GM21825 (cell line): ENCODE data around the gene EFCAB6.

Source experiments
- ATAC-seq: cut with Tn5 transposase; IDR thresholded peaks from one replicate; pipeline ENCODE4 v1.9.1; 2021; ENCODE audit warnings: mild to moderate bottlenecking, moderate library complexity; ENCODE audit not compliant: unreplicated experiment

EFCAB6 gene

DNA sequence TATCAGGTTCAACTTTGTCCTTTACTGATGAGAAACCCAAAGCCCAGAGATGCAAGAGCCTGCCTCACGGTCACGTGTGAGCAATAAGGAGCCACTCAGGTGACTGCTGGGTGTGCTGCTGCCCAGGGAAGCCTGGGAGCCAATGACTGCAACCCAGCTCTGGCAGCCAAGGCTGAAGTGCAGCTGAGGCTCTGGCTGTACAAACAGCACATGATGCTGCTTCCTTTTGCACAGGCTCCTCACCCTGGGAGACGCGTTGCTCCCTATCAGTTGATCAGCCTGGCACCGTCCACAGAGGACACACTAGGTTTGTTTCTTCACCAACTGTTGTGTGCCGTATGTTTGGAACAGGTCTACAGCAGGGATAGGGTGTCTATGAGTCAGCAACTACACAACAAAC is 168.7 kb downstream of the EFCAB6 start:
- no peak for ATAC-seq

DNA sequence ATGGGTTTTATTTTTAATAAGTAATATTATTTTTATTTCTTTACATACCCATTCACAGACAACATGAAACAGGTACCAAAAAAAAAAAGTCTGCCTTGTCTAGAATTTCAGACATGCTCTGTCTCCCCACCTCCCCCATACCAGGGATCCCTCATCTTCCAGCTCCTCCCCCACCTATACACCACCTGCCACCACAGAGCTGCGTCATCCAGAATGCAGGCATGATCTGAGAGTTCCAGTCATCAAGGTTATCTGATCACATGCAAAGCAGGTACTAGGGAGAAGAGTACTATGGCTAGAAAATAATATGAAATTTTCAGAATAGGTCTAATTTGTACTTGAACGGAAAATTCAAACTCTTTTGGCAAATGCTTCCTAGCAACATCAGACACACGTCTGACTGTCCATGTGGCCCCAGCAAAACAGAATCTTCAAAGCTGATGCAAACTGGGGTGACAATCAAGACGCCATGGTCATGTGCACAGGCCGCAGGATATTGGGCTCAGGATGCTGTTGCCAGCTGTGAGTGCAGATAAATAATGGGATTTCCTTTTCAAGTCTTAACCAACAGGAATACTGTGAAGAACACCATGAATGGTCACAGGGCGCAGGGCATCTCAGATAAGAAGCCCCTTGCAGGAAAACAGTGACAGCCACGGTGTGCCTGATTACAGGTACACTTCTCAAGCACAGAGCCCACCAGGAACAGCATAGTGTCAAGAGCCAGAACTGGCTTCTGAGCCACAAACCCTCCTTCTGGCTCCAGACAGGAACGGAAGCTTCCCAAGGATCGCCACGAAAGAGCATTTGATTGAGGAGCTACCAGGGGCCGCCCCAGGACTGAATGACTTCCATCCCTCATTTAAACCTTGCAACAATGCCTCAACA is 169.5 kb downstream of the EFCAB6 start:
- no peak for ATAC-seq

DNA sequence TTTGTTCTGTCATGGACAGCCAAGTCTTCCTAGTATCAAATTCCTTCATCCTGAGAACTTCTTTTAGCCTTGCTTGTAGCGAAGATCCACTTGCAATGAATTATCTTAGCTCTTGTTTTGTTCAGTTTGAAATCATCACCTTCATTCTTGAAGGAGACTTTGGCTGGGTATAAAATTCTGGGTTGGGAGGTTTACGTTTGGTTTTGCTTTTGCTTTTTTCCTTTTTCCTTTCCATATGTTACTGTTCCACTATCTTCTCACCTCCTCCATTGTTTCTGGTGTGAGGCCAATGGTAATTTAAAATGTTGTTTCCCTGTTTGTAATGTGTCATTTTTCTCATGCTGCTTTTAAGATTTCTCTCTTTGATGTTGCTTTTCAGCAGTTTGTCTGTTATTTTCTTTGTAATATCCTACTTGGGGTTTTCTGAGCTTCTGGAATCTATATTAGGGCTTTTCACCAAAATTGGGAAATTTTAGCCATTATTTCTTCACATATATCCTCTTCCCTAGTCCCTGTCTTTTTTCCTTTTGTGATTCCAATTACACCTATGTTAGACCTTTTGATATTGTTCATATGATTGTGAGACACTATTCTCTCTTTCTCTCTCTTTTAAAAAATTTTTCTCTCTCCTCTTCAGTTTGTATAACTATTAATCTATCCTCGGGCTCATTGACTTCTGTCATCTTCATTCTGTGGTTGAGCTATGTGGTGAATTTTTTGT is 172.7 kb downstream of the EFCAB6 start:
- no peak for ATAC-seq

DNA sequence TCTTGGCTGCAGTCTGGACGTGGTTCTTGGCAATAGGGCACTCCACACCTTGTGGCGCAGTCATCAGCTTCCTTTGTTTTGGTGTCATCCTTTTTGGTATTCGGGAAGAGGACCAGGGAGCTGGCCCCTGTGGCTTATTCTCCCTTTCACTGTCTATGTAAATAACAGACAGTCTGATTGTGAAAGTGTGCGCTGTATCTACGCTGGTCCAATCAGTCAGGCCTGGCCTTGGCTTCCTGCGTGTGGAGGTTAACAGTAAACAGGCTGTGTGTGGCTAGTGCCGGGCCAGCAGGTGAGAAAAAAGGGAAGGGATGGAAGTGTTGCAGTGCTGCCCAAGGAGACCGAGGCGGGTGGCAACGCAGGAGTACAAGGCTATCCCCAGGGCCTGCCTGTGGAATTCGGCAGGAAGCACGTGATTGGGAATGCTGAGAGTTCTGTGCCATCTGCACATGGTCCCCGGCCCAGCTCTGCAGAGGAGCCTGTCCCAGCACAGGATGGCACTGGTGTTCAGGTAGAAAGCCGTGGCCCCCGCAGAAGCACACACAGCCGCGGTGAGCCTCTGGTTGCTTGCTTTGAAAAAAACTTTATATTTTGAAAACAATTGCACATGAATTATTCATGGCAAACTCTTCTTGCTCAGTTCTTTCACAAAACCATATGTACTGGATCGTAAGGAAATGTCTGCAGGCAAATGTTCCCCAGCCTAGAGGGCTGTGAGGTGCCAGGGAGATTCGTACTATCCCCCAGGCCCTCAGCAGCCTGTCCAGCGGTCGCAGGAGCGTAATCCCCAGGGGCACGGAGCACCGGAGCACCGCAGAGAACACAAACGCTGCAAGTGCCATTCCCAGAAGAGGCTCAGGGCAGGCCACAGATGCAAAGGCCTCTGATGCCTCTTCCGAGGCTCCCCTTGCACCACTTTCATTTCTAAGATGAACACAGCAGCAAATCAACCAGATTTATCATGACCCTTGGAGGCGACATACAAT is 174.5 kb downstream of the EFCAB6 start:
- ATAC-seq, result no peak

DNA sequence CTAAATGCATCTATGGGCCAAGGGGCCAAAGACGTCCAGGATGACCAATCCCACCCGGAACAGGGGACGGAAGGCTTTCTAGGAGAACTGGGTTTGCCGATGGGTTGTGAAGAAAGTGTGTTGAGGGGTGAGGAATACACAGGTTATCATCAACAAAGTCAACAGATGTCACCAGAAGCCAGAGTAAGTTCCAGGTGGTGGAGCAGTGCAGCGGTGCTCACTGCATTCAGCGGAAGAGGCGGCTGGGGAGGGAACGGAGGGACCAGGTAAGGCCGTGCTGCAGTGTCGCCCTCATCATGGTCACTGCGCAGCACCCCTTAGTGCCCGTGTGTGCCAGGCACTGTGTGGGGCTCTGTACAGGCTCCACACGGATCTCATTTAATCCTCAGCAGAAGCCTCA is 176.0 kb downstream of the EFCAB6 start:
- no peak for ATAC-seq

DNA sequence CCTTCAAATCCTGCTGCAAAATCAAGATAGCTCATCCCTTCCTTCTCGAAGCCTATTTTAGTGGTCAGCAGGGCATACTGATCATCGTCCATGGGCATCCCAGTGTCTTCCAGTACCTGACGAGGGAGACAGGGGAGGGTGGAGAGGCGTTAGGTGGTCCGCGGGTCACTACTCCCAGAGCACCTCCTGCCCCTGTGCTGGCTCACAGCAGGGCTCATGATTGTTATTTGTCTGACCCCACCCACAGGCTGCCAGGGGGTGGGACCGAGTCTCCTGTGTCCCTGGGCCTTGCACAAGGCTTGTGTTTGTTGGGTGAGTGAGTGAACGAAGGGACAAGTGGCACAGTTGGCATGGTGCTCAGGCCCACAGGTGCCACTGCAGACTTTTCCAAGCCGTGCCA is 177.0 kb downstream of the EFCAB6 start:
- ATAC-seq, result no peak

DNA sequence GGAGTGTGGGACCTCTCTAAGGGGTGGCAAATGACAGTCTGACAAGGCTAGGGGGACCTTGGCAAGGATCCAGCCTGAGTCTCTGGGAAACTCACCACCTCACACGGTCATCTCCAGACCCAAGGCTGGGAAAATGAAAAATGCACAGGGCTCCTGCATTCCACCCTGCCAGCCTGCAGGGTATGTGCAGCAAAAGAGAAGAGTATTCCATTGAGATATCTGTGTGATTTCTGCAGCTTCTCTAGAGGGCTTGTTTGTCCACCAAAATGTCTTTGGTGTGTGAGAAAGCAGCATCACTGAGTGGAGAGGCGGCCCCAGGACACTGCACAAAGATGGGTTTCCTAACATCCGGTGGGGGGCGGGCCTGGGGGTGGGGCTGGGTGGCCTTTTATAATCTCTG is 177.8 kb downstream of the EFCAB6 start:
- ATAC-seq, result no peak

DNA sequence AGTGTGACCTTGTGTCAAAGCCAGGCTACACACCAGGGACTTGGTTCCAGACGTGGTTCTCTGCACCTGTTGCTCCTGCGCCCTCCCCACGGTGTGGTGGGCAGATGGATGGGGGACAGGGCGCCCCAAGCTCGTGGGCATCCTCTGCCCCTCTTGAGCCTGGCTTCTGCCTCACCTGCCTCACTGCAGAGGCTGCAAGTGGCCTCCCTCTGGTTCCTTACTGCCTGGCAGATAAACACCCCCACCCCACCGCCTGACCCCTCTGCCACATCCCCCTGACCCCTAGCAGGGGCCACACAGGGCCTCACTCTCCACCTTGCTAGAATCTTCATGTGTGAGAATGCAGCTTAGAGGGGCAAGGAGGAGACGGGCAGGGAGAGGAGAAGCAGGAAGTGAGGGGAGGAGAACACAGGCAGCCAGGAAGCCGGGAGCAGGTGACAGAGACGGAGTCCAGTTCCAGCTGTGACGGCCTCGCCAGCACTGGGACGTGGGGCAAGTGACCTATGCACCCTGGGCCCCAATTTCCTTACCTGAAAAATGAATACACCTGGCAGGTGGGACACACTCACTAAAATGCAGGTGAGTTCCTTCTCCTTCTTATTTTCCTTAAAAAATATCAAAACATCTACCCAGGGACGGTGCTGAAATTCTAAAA is 178.3 kb downstream of the EFCAB6 start:
- no peak for ATAC-seq

DNA sequence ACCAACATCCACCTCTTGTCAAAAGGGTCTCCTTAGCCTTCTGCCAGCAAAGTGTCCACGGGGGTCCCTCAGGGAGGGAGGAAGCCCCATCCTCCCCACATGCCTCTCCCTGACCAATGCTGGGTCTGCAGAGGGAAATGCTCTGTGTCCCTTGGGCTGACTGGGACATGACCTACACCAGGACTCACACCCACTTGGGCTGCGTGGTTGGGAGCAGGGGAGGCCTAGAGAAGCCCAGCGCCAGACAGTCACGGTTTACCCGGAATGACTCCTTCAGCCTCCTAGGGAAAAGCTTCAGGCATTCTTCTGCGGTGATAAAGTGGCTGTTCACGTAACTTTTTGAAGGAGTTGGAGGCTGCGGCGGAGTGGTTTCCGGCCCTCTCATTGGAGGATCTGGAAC is 180.3 kb downstream of the EFCAB6 start:
- ATAC-seq, result no peak

DNA sequence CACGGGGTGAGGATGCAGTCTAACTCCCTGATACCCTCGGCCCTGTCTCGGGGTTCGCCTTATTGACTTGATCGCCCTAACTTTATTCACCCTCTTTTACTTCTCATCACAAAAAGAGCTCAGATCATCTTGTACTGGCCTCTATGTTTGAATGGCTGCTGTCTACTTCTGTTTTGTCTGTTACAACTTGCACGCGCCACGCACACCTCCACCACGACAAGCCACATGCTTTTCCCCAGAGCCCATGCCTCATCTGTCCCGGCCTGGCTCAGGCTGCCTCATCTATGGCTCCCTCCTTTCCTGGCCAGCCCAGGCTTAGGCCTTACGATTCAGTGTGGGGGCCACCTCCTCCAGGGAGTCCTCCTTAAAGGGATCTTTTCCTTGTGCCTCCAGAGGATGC is 180.9 kb downstream of the EFCAB6 start:
- no peak for ATAC-seq

DNA sequence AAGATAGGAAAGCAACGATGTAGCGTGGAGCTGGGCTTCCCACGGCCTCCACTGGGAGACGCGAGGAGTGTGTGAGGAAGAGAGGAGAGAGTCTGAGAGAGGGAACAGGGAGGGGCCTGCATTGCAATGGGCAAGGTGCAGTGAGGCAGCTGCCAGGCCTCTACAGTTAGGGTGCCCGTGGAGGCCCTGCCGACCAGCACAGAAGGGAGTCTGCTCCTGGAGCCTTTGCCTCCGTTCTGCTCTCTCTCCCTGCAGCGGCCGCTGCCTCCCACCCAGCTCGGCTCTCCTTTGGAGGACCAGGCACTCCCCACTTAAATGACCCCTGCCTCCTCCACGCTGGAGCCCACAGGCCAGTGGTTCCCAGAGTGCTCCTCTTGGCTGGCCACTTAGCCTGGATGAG is 181.7 kb downstream of the EFCAB6 start:
- no peak for ATAC-seq

DNA sequence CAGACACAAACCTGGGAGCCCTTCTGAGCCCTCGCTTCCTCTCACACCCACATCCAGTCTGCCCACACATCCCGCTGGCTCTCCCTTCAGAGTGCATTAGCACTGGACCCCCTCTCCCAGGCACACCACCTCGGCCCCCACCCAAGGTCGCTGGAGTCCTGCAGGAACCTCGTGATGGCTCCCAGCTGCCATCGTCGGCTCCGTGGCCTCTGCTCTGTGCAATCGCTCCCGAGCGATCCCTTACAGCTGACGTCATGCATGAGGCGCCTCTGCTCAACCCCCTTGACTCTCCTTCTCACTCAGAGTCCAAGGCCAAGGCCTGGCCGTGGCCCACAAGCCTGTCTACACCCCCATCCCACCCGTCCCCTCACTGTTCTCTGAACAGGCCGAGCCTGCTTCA is 183.9 kb downstream of the EFCAB6 start:
- ATAC-seq, result no peak

DNA sequence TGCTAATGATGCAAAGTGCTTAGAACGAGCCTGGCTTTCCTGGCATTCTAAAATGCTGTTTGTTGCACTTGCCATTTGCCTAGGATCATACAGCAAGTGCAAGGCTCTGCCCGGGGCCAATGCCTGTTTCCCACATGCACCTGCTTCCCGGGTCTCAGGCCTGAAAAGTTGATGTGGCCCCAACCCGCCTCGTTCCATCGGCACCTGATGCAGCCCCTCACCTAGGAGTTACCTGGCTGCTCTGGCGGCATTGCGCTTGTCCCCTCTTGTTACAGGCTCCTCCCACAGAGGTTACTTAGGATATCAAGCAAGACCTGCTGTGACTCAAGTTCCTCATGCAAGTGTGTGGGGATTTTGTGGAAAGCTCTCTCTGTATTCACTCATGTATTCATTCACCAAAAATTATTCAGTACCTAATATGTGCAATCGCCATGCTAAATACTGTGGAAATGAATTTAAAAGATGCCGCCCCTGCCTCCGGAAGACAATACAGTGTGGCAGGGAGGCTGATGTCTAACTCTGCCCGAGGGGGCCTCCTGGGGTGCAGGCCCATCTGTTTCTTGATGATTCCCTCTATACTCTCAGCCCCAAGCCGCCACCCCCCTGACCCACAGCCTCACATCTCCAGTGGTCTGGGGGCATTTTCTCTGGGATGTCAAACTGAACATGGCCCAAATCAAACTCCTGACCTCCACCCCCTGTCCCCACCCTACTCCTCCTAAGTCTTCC is 184.5 kb downstream of the EFCAB6 start:
- no peak for ATAC-seq

DNA sequence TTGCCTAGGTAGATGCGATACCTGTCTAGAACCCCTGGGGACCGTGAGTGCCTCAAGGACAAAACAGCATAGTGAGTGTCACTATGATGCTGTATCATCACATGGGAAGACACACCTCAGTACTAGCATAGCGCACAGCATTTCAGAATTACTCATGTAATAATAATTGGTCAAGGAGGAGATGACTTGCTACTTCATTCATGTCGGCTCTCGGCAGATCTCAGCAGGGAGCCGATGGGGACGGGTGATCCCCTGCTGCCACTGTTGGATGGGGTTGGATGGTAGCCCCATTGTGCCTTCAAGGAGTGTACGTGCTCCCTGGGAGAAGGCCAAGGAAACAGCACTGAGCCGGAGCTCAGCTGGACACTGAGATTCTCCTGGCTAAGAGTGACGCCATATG is 186.9 kb downstream of the EFCAB6 start:
- ATAC-seq, result no peak

DNA sequence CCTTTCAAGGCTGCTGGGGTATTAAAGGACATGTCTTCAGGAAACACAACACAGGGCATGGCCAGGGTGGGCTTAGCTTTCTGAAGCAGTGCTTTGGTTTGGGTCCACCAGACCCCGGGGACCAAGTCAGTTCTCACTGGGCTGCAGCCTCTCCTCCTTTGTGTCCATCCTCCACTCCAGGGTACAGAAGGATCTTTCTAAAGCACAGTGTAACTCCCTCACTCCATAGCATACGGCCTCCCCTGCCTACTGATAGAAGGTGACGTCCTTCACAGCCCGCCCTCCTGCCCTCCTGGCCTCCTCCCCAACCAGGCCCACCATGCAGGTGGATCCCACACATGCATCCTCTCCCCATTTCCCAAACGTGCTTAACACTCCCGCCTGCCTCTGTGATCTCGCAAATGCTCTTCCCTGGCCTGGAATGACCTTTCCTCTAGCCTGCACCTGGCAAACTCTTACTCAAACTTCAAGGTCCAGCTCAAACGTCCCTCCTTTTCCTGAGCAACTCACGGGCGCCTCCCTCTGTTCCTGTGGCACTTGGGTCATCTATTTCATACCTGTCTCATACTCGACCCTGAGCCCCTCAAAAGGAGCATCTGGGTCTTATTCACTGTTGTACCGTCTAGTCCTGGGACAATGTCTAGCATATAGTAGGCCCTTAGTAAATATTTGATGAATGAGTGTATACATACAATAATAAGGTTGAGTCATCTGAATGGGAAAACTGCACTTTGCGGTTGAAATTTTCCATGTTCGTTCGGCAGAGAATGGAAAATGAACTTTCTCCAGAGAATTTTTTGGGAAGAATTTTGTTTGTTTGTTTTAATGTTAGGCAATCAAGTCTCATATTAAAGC is 187.7 kb downstream of the EFCAB6 start:
- ATAC-seq, result no peak

DNA sequence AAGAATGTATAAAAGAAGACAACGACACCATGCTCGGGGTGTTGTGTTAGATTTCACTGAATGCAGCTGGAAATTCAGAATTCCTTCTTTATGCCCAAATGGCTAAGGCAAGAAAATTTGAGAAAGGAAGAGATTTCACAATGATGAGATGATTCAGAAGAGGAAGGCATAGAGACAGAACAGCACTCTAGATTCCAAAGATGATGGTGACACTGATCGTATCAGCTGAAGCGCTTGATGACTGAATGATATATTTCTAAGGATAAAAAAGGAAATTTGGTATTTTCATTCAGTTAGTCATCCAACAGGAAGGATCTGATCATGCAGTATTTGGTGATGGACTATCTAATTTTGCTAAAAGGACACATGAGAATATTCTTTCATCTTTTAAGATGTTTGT is 189.2 kb downstream of the EFCAB6 start:
- ATAC-seq, result no peak

DNA sequence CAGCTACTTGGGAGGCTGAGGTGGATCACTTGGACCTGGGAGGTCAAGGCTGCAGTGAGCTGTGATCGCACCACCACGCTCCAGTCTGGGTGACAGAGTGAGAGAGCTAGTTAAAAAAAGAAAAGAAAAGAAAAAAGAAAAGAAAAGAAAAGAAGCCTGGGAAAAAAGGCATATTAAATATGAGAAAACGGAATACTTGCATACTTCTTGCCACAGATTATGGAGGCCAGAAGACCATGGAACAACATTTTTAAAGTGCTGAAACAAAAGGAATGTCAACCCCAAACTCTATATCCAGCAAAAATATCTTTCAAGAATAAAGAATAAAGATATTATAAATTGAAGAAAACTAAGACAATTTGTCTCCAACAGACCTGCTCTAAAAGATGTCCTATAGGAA is 191.9 kb downstream of the EFCAB6 start:
- no peak for ATAC-seq

DNA sequence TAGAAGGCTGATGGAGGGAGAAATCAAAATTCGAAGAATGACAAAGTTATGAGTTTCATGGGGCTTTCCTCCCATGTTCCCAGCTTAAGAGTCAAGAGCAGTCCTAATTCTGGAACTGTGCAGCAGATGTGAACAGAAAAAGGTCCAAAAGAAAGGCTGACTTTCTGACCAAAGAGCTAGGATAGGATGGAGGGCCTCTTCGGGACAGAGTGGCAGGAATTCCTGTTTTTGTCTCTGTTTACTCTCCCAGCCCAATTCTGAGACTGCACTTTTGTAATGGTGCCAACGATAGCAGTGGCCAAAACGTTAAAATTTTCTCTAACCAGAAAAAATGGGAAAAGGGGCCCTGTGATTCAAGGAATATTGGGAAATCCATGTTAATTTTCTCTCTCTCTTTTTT is 193.6 kb downstream of the EFCAB6 start:
- ATAC-seq, result no peak

DNA sequence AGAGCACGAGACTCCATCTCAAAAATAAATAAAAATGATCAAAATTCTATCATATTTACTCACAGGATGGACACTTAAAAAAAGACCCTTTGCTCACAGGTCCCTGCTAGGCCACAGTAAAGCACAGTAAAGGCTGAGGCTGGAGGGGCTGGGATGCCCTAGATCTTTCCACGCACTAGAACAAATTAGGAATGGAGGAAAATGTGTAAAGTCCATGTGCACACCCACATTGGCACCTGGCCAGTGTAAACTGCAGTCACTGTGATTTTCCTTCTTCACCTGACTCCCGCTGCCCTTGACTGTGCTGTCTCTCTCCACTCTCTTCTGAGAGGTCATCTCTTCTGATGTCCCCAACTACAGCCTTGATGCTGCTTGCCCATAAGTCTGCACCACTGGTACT is 195.5 kb downstream of the EFCAB6 start:
- no peak for ATAC-seq
